Panc1 (cell line): ENCODE data around the gene FAM98A. TPM values are rescaled to one million over a fixed set of nuclear protein-coding genes. Genes with fewer than 3 reads are reported as not detected.

ENCODE experiments used
- ATAC-seq: fragments of 200-7000 bp; cut with Tn5 transposase; 2 replicates; pipeline ENCODE4 v1.9.1; 2020; ENCODE audit warnings: mild to moderate bottlenecking, moderate library complexity
- BruUV-seq: library from RNA; stranded (reverse); fragments of 400-500 nt; replicated peaks from 2 replicates; lab custom pipeline; 2021; lab: Mats Ljungman, UMichigan
- CTCF ChIA-PET: fragments of 300-600 bp; sonication (Branson Sonifier 250); formaldehyde crosslinking; loops from one replicate; lab custom pipeline; 2022; ENCODE audit warnings: antibody characterized with exemption; lab: Charles Lee
- POLR2A ChIA-PET: fragments of 300-600 bp; sonication (Branson Sonifier 250); formaldehyde crosslinking; loops from one replicate; lab custom pipeline; 2022; ENCODE audit warnings: antibody characterized with exemption; lab: Charles Lee
- DNase-seq: peaks from one replicate; pipeline ENCODE4 v3.0.0-alpha.2; 2010; ENCODE audit warnings: low read depth, low spot score
- H3K27ac ChIP-seq: 2 replicates; pipeline ENCODE4 v1.5.1; 2011; ENCODE audit warnings: mild to moderate bottlenecking, low read length, inconsistent platforms
- H3K27me3 ChIP-seq: fragments of 200-500 bp; sonication (Bioruptor generic); 2 replicates; pipeline ENCODE4 v1.6.0; 2014; ENCODE audit warnings: low read length, inconsistent platforms; ENCODE audit not compliant: control insufficient read depth, insufficient read depth
- H3K36me3 ChIP-seq: fragments of 200-500 bp; sonication (Bioruptor generic); 2 replicates; pipeline ENCODE4 v1.5.1; 2014; ENCODE audit warnings: inconsistent platforms, mild to moderate bottlenecking, low read length, moderate library complexity; ENCODE audit not compliant: control insufficient read depth, insufficient read depth
- H3K4me1 ChIP-seq: 2 replicates; pipeline ENCODE4 v1.5.1; 2011; ENCODE audit warnings: inconsistent platforms, mild to moderate bottlenecking, low read length, moderate library complexity; ENCODE audit not compliant: control insufficient read depth, insufficient read depth
- H3K4me3 ChIP-seq, 2 experiments: 2 replicates each; pipeline ENCODE4 v1.5.1; 2011 to 2012; ENCODE audit warnings: low read depth in 2 of 2, low read length in 2 of 2, mild to moderate bottlenecking in 2 of 2, inconsistent platforms in 1 of 2, moderate library complexity in 1 of 2
- H3K9me3 ChIP-seq: fragments of 200-500 bp; sonication (Bioruptor generic); 2 replicates; pipeline ENCODE4 v1.5.1; 2014; ENCODE audit warnings: low read depth, mild to moderate bottlenecking, inconsistent platforms, low read length, moderate library complexity; ENCODE audit not compliant: control insufficient read depth, insufficient read depth
- POLR2AphosphoS5 ChIP-seq: IDR thresholded peaks from 2 replicates; pipeline ENCODE4 v1.6.1; 2012; ENCODE audit warnings: mild to moderate bottlenecking, low read depth, low read length, moderate library complexity
- SIN3A ChIP-seq: IDR thresholded peaks from 2 replicates; pipeline ENCODE4 v1.6.1; 2012; ENCODE audit warnings: low read depth, mild to moderate bottlenecking, low read length, moderate library complexity, borderline replicate concordance; ENCODE audit not compliant: insufficient read depth
- TCF7L2 ChIP-seq: IDR thresholded peaks from 2 replicates; pipeline ENCODE4 v1.6.1; 2011; ENCODE audit warnings: mild to moderate bottlenecking, low read depth, low read length, inconsistent platforms
- in situ Hi-C: cut with HindIII; loops from 2 replicates; pipeline ENCODE4 v1.10.0; 2016; ENCODE audit warnings: low sequenced_read_pairs, low pct_unique_long_range_greater_than_20kb
- intact Hi-C: fragments of 100-400 bp; cut with micrococcal nuclease; formaldehyde crosslinking; loops from one replicate; pipeline ENCODE4 v1.10.0; 2022; ENCODE audit not compliant: unreplicated experiment
- total RNA-seq: library from RNA; stranded (reverse); gene quantifications from one replicate; pipeline ENCODE4 v1.2.1, GENCODE V29; 2021; ENCODE audit not compliant: unreplicated experiment
- TF ChIP-seq, protein P1 (sequence below): fragments of 450-650 bp; IDR thresholded peaks from 2 replicates; pipeline ENCODE4 v1.5.1; 2017; ENCODE audit warnings: mild to moderate bottlenecking
- TF ChIP-seq, protein P2 (sequence below), 2 experiments: IDR thresholded peaks; 2 replicates each; pipeline ENCODE4 v1.6.1; 2011 to 2012; ENCODE audit warnings: low read depth in 2 of 2, control low read depth in 1 of 2, low read length in 1 of 2, mild to moderate bottlenecking in 1 of 2, moderate library complexity in 1 of 2; ENCODE audit not compliant: insufficient read depth in 1 of 2

FAM98A gene
- total RNA-seq, 1 experiment from 2014 or later, result 39.2 TPM

DNA sequence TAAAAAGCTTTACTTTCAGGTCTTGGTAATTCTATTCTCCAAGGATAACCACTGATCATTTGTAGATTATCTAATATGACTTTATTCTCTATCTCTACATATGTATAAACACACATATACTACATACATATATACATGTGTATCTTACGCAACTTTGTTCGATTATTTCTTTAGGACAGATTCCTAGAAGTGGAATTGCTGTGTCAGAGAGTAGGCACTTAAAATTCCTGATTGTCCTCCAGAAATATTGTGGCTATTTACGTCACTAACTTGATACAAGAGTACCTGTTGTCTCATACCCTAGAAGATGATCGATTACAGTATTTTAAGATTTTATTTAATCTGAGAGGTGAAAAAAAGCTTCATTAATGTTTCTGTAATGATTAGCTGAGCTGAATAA is 57.9 kb downstream of the FAM98A start:
- Histone ChIP-seq H3K4me3 (no peak overlapping the region), H3K4me1 (no peaks in the 10 kb centered on the region)
- CTCF ChIA-PET, result no interaction called here

DNA sequence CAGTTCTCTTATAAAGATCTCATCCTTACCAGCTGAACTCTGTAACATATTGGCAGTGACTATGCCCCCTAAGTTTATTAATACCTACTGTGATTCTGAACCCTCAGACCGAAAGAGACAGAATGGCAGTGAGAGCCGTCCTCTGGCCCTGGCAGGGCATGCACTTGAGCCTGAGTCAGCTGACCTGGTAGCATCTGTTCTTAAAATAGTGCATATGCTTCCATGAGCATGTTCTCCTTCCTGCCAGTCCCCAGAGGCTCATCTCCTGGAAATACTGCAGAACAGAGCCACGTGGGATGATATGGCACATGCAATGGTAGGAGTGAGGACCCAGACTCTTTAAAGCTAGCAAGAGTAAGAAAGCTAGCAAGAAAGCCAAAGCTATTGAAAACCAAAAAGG is 63.7 kb downstream of the FAM98A start:
- H3K27me3 ChIP-seq, result no peaks in the 10 kb centered on the region; the same call in 1 of the 2 replicates
- no peaks in the 10 kb centered on the region for H3K36me3 ChIP-seq
- BruUV-seq, result no TSS peak
- in situ Hi-C loops (no loop called here), intact Hi-C loops (no loop called here)
- H3K4me1 ChIP-seq, result no peaks in the 10 kb centered on the region
- H3K27ac ChIP-seq, result no peak overlapping the region
- POLR2A ChIA-PET, result no interaction called here
- ATAC-seq (no peak), DNase-seq (no peak)
- TF ChIP-seq SIN3A (no peak), POLR2AphosphoS5 (no peak), TCF7L2 (no peak)
- TF ChIP-seq, protein P1, sequence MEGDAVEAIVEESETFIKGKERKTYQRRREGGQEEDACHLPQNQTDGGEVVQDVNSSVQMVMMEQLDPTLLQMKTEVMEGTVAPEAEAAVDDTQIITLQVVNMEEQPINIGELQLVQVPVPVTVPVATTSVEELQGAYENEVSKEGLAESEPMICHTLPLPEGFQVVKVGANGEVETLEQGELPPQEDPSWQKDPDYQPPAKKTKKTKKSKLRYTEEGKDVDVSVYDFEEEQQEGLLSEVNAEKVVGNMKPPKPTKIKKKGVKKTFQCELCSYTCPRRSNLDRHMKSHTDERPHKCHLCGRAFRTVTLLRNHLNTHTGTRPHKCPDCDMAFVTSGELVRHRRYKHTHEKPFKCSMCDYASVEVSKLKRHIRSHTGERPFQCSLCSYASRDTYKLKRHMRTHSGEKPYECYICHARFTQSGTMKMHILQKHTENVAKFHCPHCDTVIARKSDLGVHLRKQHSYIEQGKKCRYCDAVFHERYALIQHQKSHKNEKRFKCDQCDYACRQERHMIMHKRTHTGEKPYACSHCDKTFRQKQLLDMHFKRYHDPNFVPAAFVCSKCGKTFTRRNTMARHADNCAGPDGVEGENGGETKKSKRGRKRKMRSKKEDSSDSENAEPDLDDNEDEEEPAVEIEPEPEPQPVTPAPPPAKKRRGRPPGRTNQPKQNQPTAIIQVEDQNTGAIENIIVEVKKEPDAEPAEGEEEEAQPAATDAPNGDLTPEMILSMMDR, result no peak
- TF ChIP-seq, protein P2, sequence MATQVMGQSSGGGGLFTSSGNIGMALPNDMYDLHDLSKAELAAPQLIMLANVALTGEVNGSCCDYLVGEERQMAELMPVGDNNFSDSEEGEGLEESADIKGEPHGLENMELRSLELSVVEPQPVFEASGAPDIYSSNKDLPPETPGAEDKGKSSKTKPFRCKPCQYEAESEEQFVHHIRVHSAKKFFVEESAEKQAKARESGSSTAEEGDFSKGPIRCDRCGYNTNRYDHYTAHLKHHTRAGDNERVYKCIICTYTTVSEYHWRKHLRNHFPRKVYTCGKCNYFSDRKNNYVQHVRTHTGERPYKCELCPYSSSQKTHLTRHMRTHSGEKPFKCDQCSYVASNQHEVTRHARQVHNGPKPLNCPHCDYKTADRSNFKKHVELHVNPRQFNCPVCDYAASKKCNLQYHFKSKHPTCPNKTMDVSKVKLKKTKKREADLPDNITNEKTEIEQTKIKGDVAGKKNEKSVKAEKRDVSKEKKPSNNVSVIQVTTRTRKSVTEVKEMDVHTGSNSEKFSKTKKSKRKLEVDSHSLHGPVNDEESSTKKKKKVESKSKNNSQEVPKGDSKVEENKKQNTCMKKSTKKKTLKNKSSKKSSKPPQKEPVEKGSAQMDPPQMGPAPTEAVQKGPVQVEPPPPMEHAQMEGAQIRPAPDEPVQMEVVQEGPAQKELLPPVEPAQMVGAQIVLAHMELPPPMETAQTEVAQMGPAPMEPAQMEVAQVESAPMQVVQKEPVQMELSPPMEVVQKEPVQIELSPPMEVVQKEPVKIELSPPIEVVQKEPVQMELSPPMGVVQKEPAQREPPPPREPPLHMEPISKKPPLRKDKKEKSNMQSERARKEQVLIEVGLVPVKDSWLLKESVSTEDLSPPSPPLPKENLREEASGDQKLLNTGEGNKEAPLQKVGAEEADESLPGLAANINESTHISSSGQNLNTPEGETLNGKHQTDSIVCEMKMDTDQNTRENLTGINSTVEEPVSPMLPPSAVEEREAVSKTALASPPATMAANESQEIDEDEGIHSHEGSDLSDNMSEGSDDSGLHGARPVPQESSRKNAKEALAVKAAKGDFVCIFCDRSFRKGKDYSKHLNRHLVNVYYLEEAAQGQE (IDR thresholded peaks at IDR 0.05; ENCODE audit: insufficient read depth in 1 of 2, low read depth in 2 of 2, low read length in 1 of 2), result no peak
- CTCF ChIA-PET, result no interaction called here
- no peaks in the 10 kb centered on the region for H3K9me3 ChIP-seq
- no peak overlapping the region for H3K4me3 ChIP-seq

More for the DNA sequence above, 57.9 kb downstream of the FAM98A start:
- ATAC-seq, result no peak
- Histone ChIP-seq H3K36me3 (no peaks in the 10 kb centered on the region), H3K27me3 (no peaks in the 10 kb centered on the region; the same call in none of the 2 replicates), H3K27ac (no peak overlapping the region), H3K9me3 (no peaks in the 10 kb centered on the region)
- TF ChIP-seq, protein P1, result no peak
- TF ChIP-seq POLR2AphosphoS5, result no peak
- TF ChIP-seq TCF7L2, result no peak
- TF ChIP-seq SIN3A, result no peak
- TF ChIP-seq, protein P2 (IDR thresholded peaks at IDR 0.05; ENCODE audit: insufficient read depth in 1 of 2, low read depth in 2 of 2, low read length in 1 of 2), result no peak
- POLR2A ChIA-PET, result no interaction called here
- in situ Hi-C loops, result no loop called here
- intact Hi-C loops, result no loop called here
- no TSS peak for BruUV-seq
- no peak for DNase-seq
